Right cardiac atrium (tissue), 5 donors: ENCODE results near the gene RFPL1. TPM values are rescaled to one million over a fixed set of nuclear protein-coding genes. Genes with fewer than 3 reads are reported as not detected.
"Not testable (repeated sequence)": the region's sequence is repeated elsewhere in the genome, so short reads cannot be mapped to it uniquely, and the experiment has no call there.

Experiments
- ATAC-seq, 2 donors: fragments of 200-7000 bp; cut with Tn5 transposase; one replicate each; pipeline versions ENCODE4 v1.8.0 to v1.9.1; 2020; ENCODE audit warnings: moderate library complexity in 2 of 2, mild to moderate bottlenecking in 1 of 2
- DNase-seq, 3 donors: peaks; one replicate each; pipeline ENCODE4 v3.0.0-alpha.2; 2020
- H3K27ac ChIP-seq: one replicate; pipeline ENCODE4 v1.5.1; 2013; ENCODE audit warnings: mild to moderate bottlenecking, low read length, control low read depth, moderate library complexity
- H3K27me3 ChIP-seq: one replicate; pipeline ENCODE4 v1.6.1; 2013; ENCODE audit not compliant: control insufficient read depth, insufficient read depth
- H3K4me1 ChIP-seq: one replicate; pipeline ENCODE4 v1.6.1; 2013; ENCODE audit warnings: low read length; ENCODE audit not compliant: control insufficient read depth, insufficient read depth
- H3K4me3 ChIP-seq: one replicate; pipeline ENCODE4 v1.5.1; 2013; ENCODE audit warnings: low read length, control low read depth
- H3K9me3 ChIP-seq: one replicate; pipeline ENCODE4 v1.6.1; 2013; ENCODE audit warnings: low read length; ENCODE audit not compliant: control insufficient read depth
- WGBS: extraction: QIAGEN DNeasy Blood & Tissue Kit; methylation state at CpG from one replicate; pipeline ENCODE4 v1.1.7; 2013; 5-methylcytosine and 5-hydroxymethylcytosine counted together
- intact Hi-C, 4 donors: fragments of 100-400 bp; cut with DNase I; formaldehyde crosslinking; loops; one replicate each; pipeline versions ENCODE4 v1.11.0 to v1.14.0; 2022 to 2023
- polyA plus RNA-seq: library from polyadenylated mRNA; stranded (reverse); fragments of 200-250 nt; gene quantifications from one replicate; pipeline ENCODE4 v1.2.3, GENCODE V29; 2013
- total RNA-seq, 4 donors: library from RNA; stranded (reverse); fragmentation: NEBNext Ultra II Directional; extraction: Animal tissue kit (Norgen Biotek cat#: 25700); gene quantifications; one replicate each; pipeline ENCODE4 v1.2.1, GENCODE V29; 2021
- donor health status: healthy with polysubstance abuse.
- donor health status: DM: no; HTN: yes; CAD: no.
- donor health status: DM: no; HTN: no; CAD: no.
- donor health status: DM: no; HTN: yes; CAD: no; lungs with severe emphysema.
- donor health status: DM: yes; HTN: yes; CAD: no.

The RFPL1 gene
- total and polyA plus RNA-seq, 5 donors = not detected

DNA sequence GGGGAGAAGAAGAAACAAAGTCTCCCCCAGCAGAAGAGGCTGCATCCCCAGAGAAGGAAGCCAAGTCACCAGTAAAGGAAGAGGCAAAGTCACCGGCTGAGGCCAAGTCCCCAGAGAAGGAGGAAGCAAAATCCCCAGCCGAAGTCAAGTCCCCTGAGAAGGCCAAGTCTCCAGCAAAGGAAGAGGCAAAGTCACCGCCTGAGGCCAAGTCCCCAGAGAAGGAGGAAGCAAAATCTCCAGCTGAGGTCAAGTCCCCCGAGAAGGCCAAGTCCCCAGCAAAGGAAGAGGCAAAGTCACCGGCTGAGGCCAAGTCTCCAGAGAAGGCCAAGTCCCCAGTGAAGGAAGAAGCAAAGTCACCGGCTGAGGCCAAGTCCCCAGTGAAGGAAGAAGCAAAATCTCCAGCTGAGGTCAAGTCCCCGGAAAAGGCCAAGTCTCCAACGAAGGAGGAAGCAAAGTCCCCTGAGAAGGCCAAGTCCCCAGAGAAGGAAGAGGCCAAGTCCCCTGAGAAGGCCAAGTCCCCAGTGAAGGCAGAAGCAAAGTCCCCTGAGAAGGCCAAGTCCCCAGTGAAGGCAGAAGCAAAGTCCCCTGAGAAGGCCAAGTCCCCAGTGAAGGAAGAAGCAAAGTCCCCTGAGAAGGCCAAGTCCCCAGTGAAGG lies 50.9 kb downstream of the RFPL1 start:
- H3K4me3 ChIP-seq, DNase-seq, H3K27me3 ChIP-seq, H3K4me1 ChIP-seq, H3K9me3 ChIP-seq, intact Hi-C loops, H3K27ac ChIP-seq, ATAC-seq: not testable (repeated sequence)
- 70% methylated on average over 8 of the region's 8 CpGs for WGBS

DNA sequence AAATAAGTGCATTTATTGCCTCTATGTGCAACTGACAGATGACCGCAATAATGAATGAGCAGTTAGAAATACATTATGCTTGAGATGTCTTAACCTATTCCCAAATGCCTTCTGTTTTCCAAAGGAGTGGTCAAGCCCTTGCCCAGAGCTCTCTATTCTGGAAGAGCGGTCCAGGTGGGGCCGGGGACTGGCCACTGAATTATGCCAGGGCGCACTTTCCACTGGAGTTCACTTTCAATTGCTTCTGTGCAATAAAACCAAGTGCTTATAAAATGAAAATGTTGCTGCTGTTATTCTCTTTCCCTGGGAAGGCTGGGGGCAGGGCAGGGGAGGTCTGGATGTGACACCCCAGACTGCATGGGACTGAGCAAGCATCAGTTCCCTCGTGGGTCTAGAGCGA lies 52.6 kb downstream of the RFPL1 start:
- ATAC-seq (no peak), DNase-seq (no peak)
- intact Hi-C loops = no loop called here
- 94% methylated on average over 6 of the region's 6 CpGs for WGBS
- Histone ChIP-seq H3K4me3 (no peak overlapping the region), H3K4me1 (no peaks in the 10 kb centered on the region), H3K27me3 (no peaks in the 10 kb centered on the region), H3K9me3 (no peaks in the 10 kb centered on the region), H3K27ac (no peak overlapping the region)

Other genes with a start within 250 kb of the RFPL1 start
- gene EMID1, start 232.7 kb upstream of the RFPL1 start, total RNA-seq = 1 to 10 TPM in 2 of 4 donors, under 1 TPM in 2; 0.74 to 1.6 (median 0.99) TPM
- gene EMID1, start 232.7 kb upstream of the RFPL1 start, polyA plus RNA-seq = 0.95 TPM
- gene RHBDD3, start 170.6 kb upstream of the RFPL1 start, total RNA-seq = 10 to 100 TPM; 16.8 to 19.3 (median 17.8) TPM
- gene RHBDD3, start 170.6 kb upstream of the RFPL1 start, polyA plus RNA-seq = 20.8 TPM
- 100 to 1,000 TPM; 136 to 162 (median 151) TPM for gene EWSR1, start 170.3 kb upstream of the RFPL1 start, total RNA-seq
- 119 TPM for gene EWSR1, start 170.3 kb upstream of the RFPL1 start, polyA plus RNA-seq
- 10 to 100 TPM; 17.1 to 25.7 (median 22.6) TPM for gene GAS2L1, start 131.9 kb upstream of the RFPL1 start, total RNA-seq
- 16.9 TPM for gene GAS2L1, start 131.9 kb upstream of the RFPL1 start, polyA plus RNA-seq
- 1 to 10 TPM; 1.1 to 2.9 (median 1.6) TPM for gene RASL10A, start 122.9 kb upstream of the RFPL1 start, total RNA-seq
- 1.2 TPM for gene RASL10A, start 122.9 kb upstream of the RFPL1 start, polyA plus RNA-seq
- gene AP1B1, start 50.0 kb upstream of the RFPL1 start, total RNA-seq = 10 to 100 TPM; 33.5 to 44.6 (median 40.3) TPM
- gene AP1B1, start 50.0 kb upstream of the RFPL1 start, polyA plus RNA-seq = 21.7 TPM
- gene NEFH, start 41.6 kb downstream of the RFPL1 start, total RNA-seq = under 1 TPM; 0.14 to 0.45 (median 0.33) TPM
- 0.38 TPM for gene NEFH, start 41.6 kb downstream of the RFPL1 start, polyA plus RNA-seq
- 10 to 100 TPM; 31.0 to 58.9 (median 42.3) TPM for gene THOC5, start 115.2 kb downstream of the RFPL1 start, total RNA-seq
- 30.5 TPM for gene THOC5, start 115.2 kb downstream of the RFPL1 start, polyA plus RNA-seq
- 10 to 100 TPM; 16.6 to 29.2 (median 23.6) TPM for gene NIPSNAP1, start 142.5 kb downstream of the RFPL1 start, total RNA-seq
- 22.7 TPM for gene NIPSNAP1, start 142.5 kb downstream of the RFPL1 start, polyA plus RNA-seq
- 10 to 100 TPM; 45.8 to 53.9 (median 50.7) TPM for gene NF2, start 165.1 kb downstream of the RFPL1 start, total RNA-seq
- gene NF2, start 165.1 kb downstream of the RFPL1 start, polyA plus RNA-seq = 23.4 TPM